GM18861 (cell line): ENCODE data around the gene NDUFV1.
A peak's percentile ranks its signal among the peaks of the same experiment; 100 is the strongest.
"Not testable (repeated sequence)": the region's sequence is repeated elsewhere in the genome, so short reads cannot be mapped to it uniquely, and the experiment has no call there.

Experiments
- ATAC-seq: cut with Tn5 transposase; IDR thresholded peaks from one replicate; pipeline ENCODE4 v1.9.1; 2021; ENCODE audit not compliant: unreplicated experiment

NDUFV1 gene

DNA sequence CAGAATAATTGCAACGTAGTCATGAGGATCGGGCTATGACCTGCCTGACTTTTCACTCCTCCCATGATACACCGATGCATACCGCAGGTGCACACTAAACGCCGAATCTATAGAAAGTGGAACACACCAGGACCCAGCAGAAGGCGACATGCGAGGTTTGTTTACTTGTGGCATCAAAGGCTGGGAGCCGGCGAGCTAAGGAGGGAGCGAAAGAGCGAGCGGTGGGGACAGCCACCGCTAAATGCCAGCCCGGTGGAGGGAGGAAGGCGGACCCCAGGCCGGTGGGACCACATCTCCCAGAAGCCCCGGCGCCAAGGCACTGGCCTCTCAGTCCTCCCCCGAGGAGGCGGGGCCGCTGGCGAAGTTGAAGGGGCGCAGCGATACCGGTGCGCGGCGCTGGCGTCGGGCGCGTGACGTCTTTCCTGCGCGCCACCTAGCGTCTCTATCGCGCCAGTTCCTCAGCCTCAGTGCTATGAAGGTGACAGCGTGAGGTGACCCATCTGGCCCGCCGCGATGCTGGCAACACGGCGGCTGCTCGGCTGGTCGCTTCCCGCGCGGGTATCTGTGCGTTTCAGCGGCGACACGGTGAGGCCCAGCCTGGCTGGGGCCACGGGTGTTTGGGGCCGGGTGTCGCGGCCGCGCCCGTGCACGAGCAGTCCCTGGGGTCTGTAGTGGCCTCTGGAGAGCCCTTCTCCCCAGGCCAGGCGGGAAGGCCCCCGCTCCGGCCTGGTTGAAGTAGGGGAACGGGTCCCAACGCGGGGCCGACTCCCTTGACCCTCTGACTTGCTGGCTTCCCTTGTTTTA is at the start of gene NDUFV1:
TSS of gene NDUFV1 (plus strand) at position 445 of the 804 bp plus-strand sequence. CDS start at position 514, 69 bp downstream.
- peak; percentile 90 for ATAC-seq

- no peak for ATAC-seq
Measured at GRCh38 chr11:67558084-67558772, 48.5 kb upstream of the NDUFV1 start.

GRCh38 chr11:67561971-67562619 is 44.6 kb upstream of the NDUFV1 start:
- peak; percentile 63 for ATAC-seq

DNA sequence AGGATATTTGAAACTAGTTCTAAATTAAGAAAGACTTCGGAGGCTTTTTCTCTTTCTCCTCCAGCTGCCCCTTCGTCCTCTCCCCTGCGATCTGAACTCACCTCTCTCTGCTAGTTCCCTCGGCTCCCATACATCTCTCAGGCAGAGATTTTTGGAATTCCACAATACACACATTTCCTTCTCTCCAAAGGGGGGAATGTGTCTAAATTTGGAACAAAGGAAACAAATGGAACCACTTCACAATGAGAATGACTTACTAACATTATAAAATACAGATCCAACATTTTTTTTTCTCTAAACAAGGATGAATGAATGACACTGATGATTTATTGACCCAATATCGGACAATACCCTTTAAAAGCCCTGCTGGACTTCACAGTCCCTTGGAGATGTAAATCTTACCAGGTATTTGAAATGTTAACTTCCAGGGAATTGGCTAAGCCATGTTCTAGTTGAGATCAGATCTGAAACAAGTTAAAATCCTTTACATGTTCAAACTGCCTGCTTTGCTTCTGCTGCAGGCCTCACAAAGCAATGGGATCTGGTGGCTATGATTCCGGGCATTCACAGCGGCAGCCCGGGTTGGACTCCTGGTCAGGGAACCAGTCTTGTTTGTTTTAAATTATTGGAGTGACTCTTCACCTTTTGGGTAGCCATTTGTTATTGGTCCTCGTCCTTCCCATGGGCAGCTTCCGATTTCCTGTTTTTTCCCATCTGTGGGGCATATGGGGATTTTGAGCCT is 43.6 kb upstream of the NDUFV1 start:
- ATAC-seq, result no peak

DNA sequence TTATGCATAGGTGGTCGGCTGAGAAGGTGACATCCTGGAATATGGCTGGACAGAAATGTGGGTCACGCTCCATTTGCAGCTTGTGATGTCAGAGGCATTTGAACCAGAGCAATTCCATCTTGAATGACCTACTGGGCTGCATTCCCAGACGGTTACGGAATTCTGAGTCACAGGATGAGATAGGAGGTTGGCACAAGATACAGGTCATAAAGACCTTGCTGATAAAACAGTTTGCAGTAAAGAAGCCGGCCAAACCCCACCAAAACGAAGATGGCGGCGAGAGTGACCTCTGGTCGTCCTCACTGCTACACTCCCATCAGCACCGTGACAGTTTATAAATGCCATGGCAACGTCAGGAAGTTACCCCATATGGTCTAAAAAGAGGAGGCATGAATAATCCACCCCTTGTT is 43.0 kb upstream of the NDUFV1 start:
- ATAC-seq, result not testable (repeated sequence)

- no peak for ATAC-seq
Measured at GRCh38 chr11:67564230-67564629, 42.5 kb upstream of the NDUFV1 start.

GRCh38 chr11:67571443-67571842 is 35.3 kb upstream of the NDUFV1 start:
- ATAC-seq, result no peak

GRCh38 chr11:67572305-67572704 is 34.4 kb upstream of the NDUFV1 start:
- no peak for ATAC-seq

DNA sequence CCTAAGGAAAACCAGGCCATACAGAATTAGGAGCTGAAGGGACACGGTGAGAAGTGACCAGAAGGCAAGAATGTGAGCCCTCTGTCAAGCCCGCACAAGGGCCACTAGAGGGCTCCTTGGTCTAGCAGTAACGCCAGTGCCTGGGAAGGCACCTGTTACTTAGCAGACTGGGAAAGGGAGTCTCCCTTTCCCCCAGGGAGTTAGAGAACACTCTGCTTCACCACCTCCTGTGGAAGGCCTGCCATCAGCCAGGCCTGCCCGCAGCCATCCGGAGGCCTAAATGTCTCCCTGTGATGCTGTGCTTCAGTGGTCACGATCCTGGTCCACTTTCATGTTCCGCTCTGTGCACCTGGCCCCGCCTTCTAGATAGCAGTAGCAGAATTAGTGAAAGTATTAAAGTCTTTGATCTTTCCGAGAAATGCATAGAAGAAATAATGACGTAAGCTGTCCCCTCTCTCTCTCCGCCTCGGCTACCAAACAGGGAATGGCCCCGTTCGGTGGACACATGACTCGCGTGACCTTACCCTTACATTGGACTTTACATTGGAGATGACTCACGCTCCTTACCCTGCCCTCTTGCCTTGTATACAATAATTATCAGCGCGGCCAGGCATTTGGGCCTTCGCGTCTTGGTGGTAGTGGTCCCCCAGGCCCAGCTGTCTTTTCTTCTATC is 33.9 kb upstream of the NDUFV1 start:
- ATAC-seq, result no peak

DNA sequence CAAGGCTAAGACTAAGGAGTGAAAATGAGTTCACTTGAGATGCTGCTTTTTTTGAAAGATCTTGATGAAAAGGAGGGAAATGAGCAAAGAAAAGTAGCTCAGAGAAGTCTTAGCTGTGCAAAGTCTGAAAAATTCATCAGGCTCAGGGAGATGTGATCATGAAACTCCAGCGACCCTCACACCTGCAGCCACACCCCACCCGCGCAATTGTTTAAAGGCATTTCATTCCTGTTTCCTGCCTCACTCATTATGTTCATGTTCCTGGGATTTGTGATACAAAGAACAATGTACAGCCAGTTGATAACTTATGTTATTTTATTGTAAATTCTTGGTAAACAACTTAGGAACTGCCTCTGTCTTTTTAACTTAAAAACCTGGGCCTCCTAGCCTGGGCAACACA is 31.8 kb upstream of the NDUFV1 start:
- ATAC-seq, result no peak

DNA sequence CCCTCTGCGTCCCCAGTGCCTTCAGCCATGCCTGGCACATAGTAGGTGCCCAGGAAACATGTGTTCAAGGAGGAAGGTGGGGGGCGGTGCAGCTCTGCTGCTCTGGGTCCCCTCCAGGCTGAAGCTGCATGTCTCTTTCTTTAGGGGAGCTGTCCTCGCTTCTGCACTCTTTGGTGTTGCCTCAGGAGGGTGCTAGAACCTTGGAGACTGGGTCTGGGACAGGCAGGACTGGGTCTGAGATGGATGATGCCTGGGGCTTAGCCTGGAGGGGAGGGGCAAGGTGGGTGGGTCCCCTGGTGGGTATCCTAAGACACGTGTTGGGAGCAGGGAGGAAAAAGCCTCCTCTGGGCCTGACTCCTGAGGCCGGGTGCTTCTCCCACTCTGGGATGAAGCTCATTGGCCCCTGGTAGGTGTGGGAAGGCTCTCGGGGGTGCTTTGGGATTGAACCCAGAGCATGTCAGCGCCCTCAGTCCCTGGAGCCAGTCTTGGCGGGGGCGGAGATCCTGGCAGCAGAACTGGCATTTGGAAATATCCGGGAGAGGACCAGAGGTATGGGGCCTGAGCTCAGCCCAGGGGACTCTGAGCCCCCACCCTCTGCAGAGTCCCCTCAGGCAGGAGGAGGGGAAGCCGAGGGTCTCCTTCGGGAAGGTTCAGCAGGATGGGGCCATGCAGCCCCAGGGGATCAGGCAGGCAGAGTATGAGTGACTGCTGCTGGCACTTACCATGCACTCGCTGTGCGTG is 29.8 kb upstream of the NDUFV1 start:
- ATAC-seq, result no peak

GRCh38 chr11:67577951-67578350 is 28.8 kb upstream of the NDUFV1 start:
- ATAC-seq, result no peak

DNA sequence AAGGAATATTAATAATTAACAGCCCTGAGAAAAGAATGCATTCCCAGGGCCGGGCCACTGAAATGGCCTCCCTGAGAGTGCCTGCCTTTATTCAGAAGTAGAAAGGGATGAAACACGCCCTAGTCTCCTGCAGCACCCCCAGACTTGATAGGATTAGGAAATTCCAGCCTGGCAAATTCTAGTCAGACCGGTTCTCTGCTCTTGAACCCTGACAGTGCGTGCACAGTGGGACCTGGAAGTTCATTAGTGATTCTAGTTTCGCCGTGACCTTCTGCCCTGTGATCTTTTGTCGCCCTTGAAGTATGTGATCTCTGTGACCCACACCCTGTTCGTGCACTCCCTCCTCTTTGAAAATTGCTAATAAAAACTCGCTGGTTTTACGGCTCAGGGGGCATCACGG is 25.3 kb upstream of the NDUFV1 start:
- no peak for ATAC-seq

DNA sequence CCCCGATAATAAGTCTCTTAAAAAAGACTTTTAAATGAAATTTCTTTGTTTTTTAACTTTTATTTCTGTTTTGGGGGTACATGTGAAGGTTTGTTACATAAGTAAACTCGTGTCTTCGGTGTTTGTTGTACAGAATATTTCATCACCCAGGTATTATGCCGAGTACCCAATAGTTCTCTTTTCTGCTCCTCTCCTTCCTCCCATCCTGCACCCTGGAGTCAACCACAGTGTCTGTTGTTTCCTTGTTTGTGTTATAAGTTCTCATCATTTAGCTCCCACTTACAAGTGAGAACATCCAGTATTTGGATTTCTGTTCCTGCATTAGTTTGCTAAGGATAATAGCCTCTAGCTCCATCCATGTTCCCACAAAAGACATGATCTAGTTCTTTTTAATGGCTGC is 24.7 kb upstream of the NDUFV1 start:
- no peak for ATAC-seq

GRCh38 chr11:67583247-67584204 is 23.2 kb upstream of the NDUFV1 start, which contains the start of gene GSTP1:
GSTP1 (plus strand) TSS chr11:67583812; CDS start chr11:67583844, 32 bp downstream.
- peak; percentile 46 for ATAC-seq

GRCh38 chr11:67584205-67584880 is 22.4 kb upstream of the NDUFV1 start:
- ATAC-seq, result no peak

DNA sequence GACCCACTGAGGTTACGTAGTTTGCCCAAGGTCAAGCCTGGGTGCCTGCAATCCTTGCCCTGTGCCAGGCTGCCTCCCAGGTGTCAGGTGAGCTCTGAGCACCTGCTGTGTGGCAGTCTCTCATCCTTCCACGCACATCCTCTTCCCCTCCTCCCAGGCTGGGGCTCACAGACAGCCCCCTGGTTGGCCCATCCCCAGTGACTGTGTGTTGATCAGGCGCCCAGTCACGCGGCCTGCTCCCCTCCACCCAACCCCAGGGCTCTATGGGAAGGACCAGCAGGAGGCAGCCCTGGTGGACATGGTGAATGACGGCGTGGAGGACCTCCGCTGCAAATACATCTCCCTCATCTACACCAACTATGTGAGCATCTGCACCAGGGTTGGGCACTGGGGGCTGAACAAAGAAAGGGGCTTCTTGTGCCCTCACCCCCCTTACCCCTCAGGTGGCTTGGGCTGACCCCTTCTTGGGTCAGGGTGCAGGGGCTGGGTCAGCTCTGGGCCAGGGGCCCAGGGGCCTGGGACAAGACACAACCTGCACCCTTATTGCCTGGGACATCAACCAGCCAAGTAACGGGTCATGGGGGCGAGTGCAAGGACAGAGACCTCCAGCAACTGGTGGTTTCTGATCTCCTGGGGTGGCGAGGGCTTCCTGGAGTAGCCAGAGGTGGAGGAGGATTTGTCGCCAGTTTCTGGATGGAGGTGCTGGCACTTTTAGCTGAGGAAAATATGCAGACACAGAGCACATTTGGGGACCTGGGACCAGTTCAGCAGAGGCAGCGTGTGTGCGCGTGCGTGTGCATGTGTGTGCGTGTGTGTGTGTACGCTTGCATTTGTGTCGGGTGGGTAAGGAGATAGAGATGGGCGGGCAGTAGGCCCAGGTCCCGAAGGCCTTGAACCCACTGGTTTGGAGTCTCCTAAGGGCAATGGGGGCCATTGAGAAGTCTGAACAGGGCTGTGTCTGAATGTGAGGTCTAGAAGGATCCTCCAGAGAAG is 21.6 kb upstream of the NDUFV1 start:
- no peak for ATAC-seq
